ENCODE measurements around the gene TSPAN9.

DNA sequence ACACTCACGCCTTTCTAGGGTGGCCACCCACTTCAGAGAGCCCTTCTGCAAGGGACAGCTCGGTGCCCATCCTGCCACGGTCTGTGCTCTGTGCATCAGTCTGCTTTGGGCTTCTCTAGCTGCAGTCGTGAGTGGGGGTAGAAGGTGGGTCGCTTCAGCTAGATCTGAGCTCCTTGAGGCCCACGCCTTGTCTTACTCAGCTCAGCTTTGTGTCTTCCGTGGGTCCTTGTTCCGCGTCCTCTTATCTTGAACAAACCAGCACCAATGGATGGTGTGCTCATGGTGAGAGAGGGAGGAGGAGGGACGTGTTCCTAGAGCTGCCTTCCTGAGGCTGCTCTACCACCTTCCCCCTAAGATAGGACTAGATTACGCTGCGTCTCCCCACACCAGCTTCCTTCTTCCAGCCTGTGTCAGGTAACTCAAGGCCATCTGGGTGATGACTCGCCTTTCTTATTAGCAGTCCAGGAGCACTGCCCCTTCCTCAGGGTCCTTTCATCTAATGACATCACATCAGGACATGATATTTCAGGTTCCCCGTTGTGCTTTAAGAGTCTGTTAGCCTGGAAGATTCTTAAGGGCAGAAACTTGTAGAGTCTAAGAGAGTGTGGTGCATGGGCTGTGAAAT is 118.8 kb downstream of the TSPAN9 start:
- no peak for TF ChIP-seq POLR2A (IDR thresholded peaks at IDR 0.05; ENCODE audit: borderline replicate concordance, extremely low read depth, insufficient read depth, insufficient read length)
- no peak for TF ChIP-seq EZH2 (IDR thresholded peaks at IDR 0.05)
- no peak for TF ChIP-seq CTCF (IDR thresholded peaks at IDR 0.05 in 2 of 3, conservative IDR thresholded peaks at IDR 0.05 in 1 of 3; ENCODE audit: borderline replicate concordance in 1 of 3, insufficient read depth in 1 of 3, low read depth in 2 of 3, low read length in 2 of 3)
- no peak for TF ChIP-seq CEBPB (IDR thresholded peaks at IDR 0.05; ENCODE audit: low read depth)
- TF ChIP-seq RAD21 (IDR thresholded peaks at IDR 0.05; ENCODE audit: low read depth) = no peak
- no peak for TF ChIP-seq CBX3 (IDR thresholded peaks at IDR 0.05; ENCODE audit: low read depth)
- no peak for TF ChIP-seq EZH2phosphoT487 (IDR thresholded peaks at IDR 0.05; ENCODE audit: borderline replicate concordance)
- TF ChIP-seq POLR2AphosphoS5 (IDR thresholded peaks at IDR 0.05; ENCODE audit: low read depth, low read length) = no peak
- no peak for TF ChIP-seq FOSL1 (IDR thresholded peaks at IDR 0.05; ENCODE audit: low read depth)
- TF ChIP-seq ELF1 (IDR thresholded peaks at IDR 0.05; ENCODE audit: borderline replicate concordance, low read depth) = no peak

Data from HCT116 (cell line).